Mesendoderm (in vitro differentiated cells): ENCODE measurements around the gene GALNT7.

Experiments used
- DNase-seq: peaks from one replicate; pipeline ENCODE4 v3.0.0; 2013
- H2AK5ac ChIP-seq: 2 replicates; pipeline ENCODE4 v1.6.1; 2013; ENCODE audit warnings: low read length, inconsistent platforms
- H2BK120ac ChIP-seq: 2 replicates; pipeline ENCODE4 v1.6.1; 2013; ENCODE audit warnings: low read depth, mild to moderate bottlenecking, low read length, moderate library complexity, mixed read lengths
- H2BK15ac ChIP-seq: replicated peaks from 2 replicates; pipeline ENCODE4 v1.6.1; 2013; ENCODE audit warnings: low read depth, mild to moderate bottlenecking, moderate library complexity
- H2BK5ac ChIP-seq: 2 replicates; pipeline ENCODE4 v1.6.1; 2013; ENCODE audit warnings: low read length, inconsistent platforms
- H3K18ac ChIP-seq: 2 replicates; pipeline ENCODE4 v1.6.1; 2013; ENCODE audit warnings: mild to moderate bottlenecking, low read length, mixed read lengths
- H3K23ac ChIP-seq: one replicate; pipeline ENCODE4 v1.6.1; 2013; ENCODE audit warnings: low read length
- H3K27ac ChIP-seq: 2 replicates; pipeline ENCODE4 v1.5.1; 2013; ENCODE audit warnings: low read depth, mild to moderate bottlenecking, inconsistent platforms, low read length, moderate library complexity
- H3K27me3 ChIP-seq: 2 replicates; pipeline ENCODE4 v1.6.1; 2013; ENCODE audit warnings: low read length, control low read depth, mild to moderate bottlenecking, inconsistent platforms; ENCODE audit not compliant: insufficient read depth, poor library complexity
- H3K36me3 ChIP-seq: 2 replicates; pipeline ENCODE4 v1.6.1; 2013; ENCODE audit warnings: low read length, inconsistent platforms; ENCODE audit not compliant: control insufficient read depth, insufficient read depth
- H3K4ac ChIP-seq: one replicate; pipeline ENCODE4 v1.6.1; 2013; ENCODE audit warnings: low read depth, mild to moderate bottlenecking, low read length, moderate library complexity
- H3K4me1 ChIP-seq: 2 replicates; pipeline ENCODE4 v1.6.1; 2013; ENCODE audit warnings: low read depth, low read length, inconsistent platforms; ENCODE audit not compliant: control insufficient read depth
- H3K4me2 ChIP-seq: 2 replicates; pipeline ENCODE4 v1.6.1; 2013; ENCODE audit warnings: low read length
- H3K4me3 ChIP-seq: 2 replicates; pipeline ENCODE4 v1.5.1; 2013; ENCODE audit warnings: mild to moderate bottlenecking, low read length
- H3K56ac ChIP-seq: one replicate; pipeline ENCODE4 v1.6.1; 2013; ENCODE audit warnings: low read length
- H3K79me1 ChIP-seq: 2 replicates; pipeline ENCODE4 v1.6.1; 2013; ENCODE audit warnings: low read length, inconsistent platforms
- H3K79me2 ChIP-seq: 2 replicates; pipeline ENCODE4 v1.6.1; 2013; ENCODE audit warnings: mild to moderate bottlenecking, low read length; ENCODE audit not compliant: control insufficient read depth, insufficient read depth
- H3K9ac ChIP-seq: 2 replicates; pipeline ENCODE4 v1.6.1; 2013; ENCODE audit warnings: low read length, inconsistent platforms
- H4K5ac ChIP-seq: one replicate; pipeline ENCODE4 v1.6.1; 2013; ENCODE audit warnings: low read length
- H4K8ac ChIP-seq: one replicate; pipeline ENCODE4 v1.6.1; 2013; ENCODE audit warnings: low read depth, mild to moderate bottlenecking, control low read depth, low read length, moderate library complexity
- WGBS: extraction: QIAGEN DNeasy Blood & Tissue Kit; methylation state at CpG from one replicate; pipeline ENCODE4 v1.1.7; 2013; ENCODE audit warnings: low lambda C conversion rate, missing lambda C conversion rate; ENCODE audit not compliant: insufficient coverage; ENCODE audit errors: extremely low coverage; 5-methylcytosine and 5-hydroxymethylcytosine counted together

GALNT7 gene

GRCh38 chr4:173125216-173125812, 43.3 kb upstream of the GALNT7 start:
- H3K4me2 ChIP-seq = no peak overlapping the region
- no peak overlapping the region for H2BK120ac ChIP-seq
- no peak overlapping the region for H3K18ac ChIP-seq
- no peak overlapping the region for H2BK5ac ChIP-seq
- H3K79me2 ChIP-seq = no peaks in the 10 kb centered on the region
- H3K23ac ChIP-seq = no peak overlapping the region
- H2AK5ac ChIP-seq = no peak overlapping the region
- no peak overlapping the region for H3K9ac ChIP-seq
- no peaks in the 10 kb centered on the region for H3K4me1 ChIP-seq
- no peak overlapping the region for H4K8ac ChIP-seq
- no peak overlapping the region for H2BK15ac ChIP-seq
- no peak overlapping the region for H3K4ac ChIP-seq
- no peak overlapping the region for H3K4me3 ChIP-seq
- H4K5ac ChIP-seq = no peak overlapping the region
- no CpG with 5 or more reads among the region's 4 CpGs for WGBS
- H3K27ac ChIP-seq = no peak overlapping the region
- no peaks in the 10 kb centered on the region for H3K79me1 ChIP-seq
- no peaks in the 10 kb centered on the region for H3K27me3 ChIP-seq
- no peak for DNase-seq
- no peak overlapping the region for H3K56ac ChIP-seq
- H3K36me3 ChIP-seq = no peaks in the 10 kb centered on the region

GRCh38 chr4:173128199-173128890, 40.3 kb upstream of the GALNT7 start:
- no peak overlapping the region for H3K18ac ChIP-seq
- H3K4me1 ChIP-seq = no peaks in the 10 kb centered on the region
- H3K79me2 ChIP-seq = no peaks in the 10 kb centered on the region
- no peak overlapping the region for H3K56ac ChIP-seq
- no peaks in the 10 kb centered on the region for H3K79me1 ChIP-seq
- no CpG with 5 or more reads among the region's 6 CpGs for WGBS
- no peaks in the 10 kb centered on the region for H3K27me3 ChIP-seq
- no peak for DNase-seq
- no peak overlapping the region for H3K27ac ChIP-seq
- no peak overlapping the region for H3K23ac ChIP-seq
- no peak overlapping the region for H3K4me3 ChIP-seq
- no peak overlapping the region for H3K4me2 ChIP-seq
- no peak overlapping the region for H4K8ac ChIP-seq
- H3K9ac ChIP-seq = no peak overlapping the region
- no peak overlapping the region for H3K4ac ChIP-seq
- H2AK5ac ChIP-seq = no peak overlapping the region
- no peak overlapping the region for H2BK5ac ChIP-seq
- no peak overlapping the region for H4K5ac ChIP-seq
- no peak overlapping the region for H2BK120ac ChIP-seq
- no peaks in the 10 kb centered on the region for H3K36me3 ChIP-seq
- no peak overlapping the region for H2BK15ac ChIP-seq

GRCh38 chr4:173130687-173131086, 37.9 kb upstream of the GALNT7 start:
- Histone ChIP-seq H3K79me2 (no peaks in the 10 kb centered on the region), H3K18ac (no peak overlapping the region), H3K27me3 (no peaks in the 10 kb centered on the region), H2AK5ac (no peak overlapping the region), H3K4ac (no peak overlapping the region), H4K5ac (no peak overlapping the region), H2BK15ac (no peak overlapping the region), H3K4me1 (no peaks in the 10 kb centered on the region), H3K56ac (no peak overlapping the region), H2BK5ac (no peak overlapping the region), H3K9ac (no peak overlapping the region), H3K27ac (no peak overlapping the region), H3K4me3 (no peak overlapping the region), H4K8ac (no peak overlapping the region), H3K79me1 (no peaks in the 10 kb centered on the region), H3K36me3 (no peaks in the 10 kb centered on the region), H3K4me2 (no peak overlapping the region), H2BK120ac (no peak overlapping the region), H3K23ac (no peak overlapping the region)
- DNase-seq = no peak
- WGBS = no CpG with 5 or more reads among the region's 5 CpGs

- no peak overlapping the region for H3K56ac ChIP-seq
- no peak overlapping the region for H2BK5ac ChIP-seq
- no peaks in the 10 kb centered on the region for H3K36me3 ChIP-seq
- no peak overlapping the region for H3K23ac ChIP-seq
- H2BK120ac ChIP-seq = no peak overlapping the region
- no CpG with 5 or more reads among the region's 2 CpGs for WGBS
- no peak overlapping the region for H3K4me3 ChIP-seq
- no peak overlapping the region for H2AK5ac ChIP-seq
- no peaks in the 10 kb centered on the region for H3K79me1 ChIP-seq
- H4K5ac ChIP-seq = no peak overlapping the region
- no peak overlapping the region for H3K27ac ChIP-seq
- H3K9ac ChIP-seq = no peak overlapping the region
- no peak overlapping the region for H3K4ac ChIP-seq
- no peak overlapping the region for H3K4me2 ChIP-seq
- H2BK15ac ChIP-seq = no peak overlapping the region
- H3K4me1 ChIP-seq = no peaks in the 10 kb centered on the region
- no peak overlapping the region for H4K8ac ChIP-seq
- H3K18ac ChIP-seq = no peak overlapping the region
- DNase-seq = no peak
- H3K79me2 ChIP-seq = no peaks in the 10 kb centered on the region
- H3K27me3 ChIP-seq = no peaks in the 10 kb centered on the region
Measured at GRCh38 chr4:173134426-173134825, 34.2 kb upstream of the GALNT7 start.

GRCh38 chr4:173135241-173135847, 33.3 kb upstream of the GALNT7 start:
- no peak overlapping the region for H2AK5ac ChIP-seq
- no peak overlapping the region for H3K4ac ChIP-seq
- H2BK120ac ChIP-seq = no peak overlapping the region
- no peak for DNase-seq
- H3K79me2 ChIP-seq = no peaks in the 10 kb centered on the region
- no peak overlapping the region for H4K5ac ChIP-seq
- no peak overlapping the region for H2BK15ac ChIP-seq
- no peaks in the 10 kb centered on the region for H3K4me1 ChIP-seq
- H3K9ac ChIP-seq = no peak overlapping the region
- H3K4me2 ChIP-seq = no peak overlapping the region
- no peak overlapping the region for H3K18ac ChIP-seq
- no peaks in the 10 kb centered on the region for H3K36me3 ChIP-seq
- no peak overlapping the region for H3K27ac ChIP-seq
- H3K4me3 ChIP-seq = no peak overlapping the region
- no peak overlapping the region for H4K8ac ChIP-seq
- no peaks in the 10 kb centered on the region for H3K79me1 ChIP-seq
- no peaks in the 10 kb centered on the region for H3K27me3 ChIP-seq
- H3K23ac ChIP-seq = no peak overlapping the region
- H3K56ac ChIP-seq = no peak overlapping the region
- no peak overlapping the region for H2BK5ac ChIP-seq
- WGBS = no CpG with 5 or more reads among the region's 3 CpGs
